SK-N-MC (cell line): ENCODE measurements around the gene SH3D19.

Experiments
- EZH2 ChIP-seq: fragments of 200-600 bp; sonication (generic); IDR thresholded peaks from one replicate; pipeline ENCODE4 v1.6.1; 2017; ENCODE audit warnings: antibody characterized with exemption
- POLR2AphosphoS5 ChIP-seq: IDR thresholded peaks from 2 replicates; pipeline ENCODE4 v1.6.1; 2012; ENCODE audit warnings: mild to moderate bottlenecking, low read depth, low read length, borderline replicate concordance

- no peak for TF ChIP-seq EZH2
- no peak for TF ChIP-seq POLR2AphosphoS5
Measured at GRCh38 chr4:151344948-151345347, 19.5 kb upstream of the SH3D19 start.
